Measurements from ENCODE around the gene USP50. TPM values are rescaled to one million over a fixed set of nuclear protein-coding genes. Genes with fewer than 3 reads are reported as not detected.
"Not testable (repeated sequence)": the region's sequence is repeated elsewhere in the genome, so short reads cannot be mapped to it uniquely, and the experiment has no call there.

USP50 gene
- 0.24 and 0.42 TPM in 2 replicates for total RNA-seq

DNA sequence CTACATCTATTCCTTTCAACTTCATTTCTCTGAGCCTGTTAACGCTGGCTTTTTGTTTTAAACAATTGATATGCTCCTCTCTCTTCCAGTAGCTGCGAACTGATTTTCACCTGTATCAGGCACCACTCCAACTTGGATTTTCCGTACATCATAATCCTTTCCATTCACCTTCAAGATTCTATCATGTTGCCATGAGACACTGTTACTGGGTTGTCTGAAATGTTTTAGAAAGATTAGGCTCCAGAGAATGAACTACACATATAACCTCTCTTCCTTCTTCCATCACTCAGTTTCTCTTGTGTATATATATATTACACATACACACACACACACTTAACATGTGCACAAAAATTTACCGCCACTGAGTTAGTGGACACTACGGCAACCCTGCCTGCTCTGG is at the start of gene USP50:
Gene USP50, minus strand, starts transcription at position 101 of the 400 bp plus-strand sequence. CDS start 141 bp downstream, outside the sequence.
- H3K4me1 Mint-ChIP-seq: no peaks in the 10 kb centered on the region
- no peak within 1 kb of the TSS for H3K27ac Mint-ChIP-seq
- intact Hi-C loops (cut with micrococcal nuclease): no loop called here
- no peak for DNase-seq
- no peak within 1 kb of the TSS for H3K4me3 Mint-ChIP-seq
- H3K9me3 Mint-ChIP-seq: no peaks in the 10 kb centered on the region
- H3K36me3 Mint-ChIP-seq (ENCODE audit: low read depth): no peaks in the 10 kb centered on the region
- H3K27me3 Mint-ChIP-seq: peaks cover 5% of the 10 kb centered on the region

DNA sequence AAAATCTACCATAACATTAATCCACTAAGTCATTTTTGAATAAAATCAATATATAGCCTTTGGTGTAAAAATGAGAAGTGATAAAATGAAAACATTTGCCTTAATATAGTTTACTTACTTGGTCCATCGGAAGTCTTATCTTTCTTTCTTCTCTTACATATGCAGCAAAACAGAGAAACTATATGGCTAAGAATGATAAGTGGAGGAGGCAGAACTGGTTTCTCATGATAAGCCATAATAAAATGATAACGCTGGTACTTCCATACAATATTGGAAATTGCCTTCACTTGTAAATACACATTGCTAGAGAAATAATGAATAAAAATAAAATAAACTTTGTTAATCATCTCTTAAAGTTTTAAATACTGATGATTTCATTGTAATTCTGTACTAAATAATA is 47.8 kb upstream of the USP50 start:
- peaks cover 44% of the 10 kb centered on the region for H3K36me3 Mint-ChIP-seq (ENCODE audit: low read depth)
- no peak overlapping the region for H3K4me3 Mint-ChIP-seq
- H3K27ac Mint-ChIP-seq: no peak overlapping the region
- H3K9me3 Mint-ChIP-seq: no peaks in the 10 kb centered on the region
- no peaks in the 10 kb centered on the region for H3K27me3 Mint-ChIP-seq
- DNase-seq: no peak
- H3K4me1 Mint-ChIP-seq: peaks cover 2% of the 10 kb centered on the region
- intact Hi-C loops (cut with micrococcal nuclease): no loop called here

DNA sequence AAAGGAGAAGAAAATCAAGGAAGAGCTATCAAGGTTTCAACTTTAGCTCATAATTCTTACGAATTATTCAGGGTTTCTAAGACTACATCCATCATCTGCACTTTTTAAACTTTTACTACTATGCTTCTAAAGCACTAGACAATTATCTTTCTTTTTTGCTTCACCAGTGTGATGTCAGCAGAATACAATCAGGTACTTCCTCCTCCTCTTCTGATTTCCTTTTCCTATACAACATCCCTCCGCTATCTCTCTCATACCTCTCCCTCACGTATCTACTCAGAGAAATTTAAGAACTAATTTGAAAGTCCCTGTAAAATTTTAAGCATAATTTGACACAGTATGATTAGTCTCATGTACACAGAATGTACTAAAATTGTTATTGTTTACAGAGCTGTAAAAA is 47.3 kb upstream of the USP50 start:
- H3K36me3 Mint-ChIP-seq (ENCODE audit: low read depth): peaks cover 44% of the 10 kb centered on the region
- DNase-seq: no peak
- no peaks in the 10 kb centered on the region for H3K27me3 Mint-ChIP-seq
- H3K4me3 Mint-ChIP-seq: no peak overlapping the region
- H3K9me3 Mint-ChIP-seq: no peaks in the 10 kb centered on the region
- H3K4me1 Mint-ChIP-seq: peaks cover 2% of the 10 kb centered on the region
- intact Hi-C loops (cut with micrococcal nuclease): no loop called here
- H3K27ac Mint-ChIP-seq: peak overlapping the region; percentile 39

DNA sequence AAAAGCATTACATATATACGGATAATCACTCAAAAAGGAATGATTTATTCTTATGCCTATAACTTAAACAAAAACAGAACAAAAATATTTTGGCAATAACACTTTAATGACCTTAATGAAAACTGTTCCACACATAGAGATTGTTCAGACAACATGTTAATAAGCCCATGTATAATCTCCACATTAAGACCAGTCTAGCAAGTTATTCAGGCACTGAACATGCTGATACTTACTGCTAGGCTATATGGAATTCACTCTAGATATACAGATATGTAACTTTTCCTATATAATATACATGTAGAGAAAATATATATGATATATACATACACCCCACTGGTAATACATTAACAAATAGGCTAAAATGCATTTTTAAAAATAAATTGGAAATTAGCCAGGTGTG is 43.8 kb upstream of the USP50 start:
- Mint-ChIP-seq H3K27me3 (no peaks in the 10 kb centered on the region), H3K36me3 (ENCODE audit: low read depth) (peaks cover 43% of the 10 kb centered on the region), H3K4me3 (no peak overlapping the region), H3K27ac (no peak overlapping the region), H3K9me3 (no peaks in the 10 kb centered on the region), H3K4me1 (peaks cover 2% of the 10 kb centered on the region)
- DNase-seq: no peak
- intact Hi-C loops (cut with micrococcal nuclease): no loop called here

DNA sequence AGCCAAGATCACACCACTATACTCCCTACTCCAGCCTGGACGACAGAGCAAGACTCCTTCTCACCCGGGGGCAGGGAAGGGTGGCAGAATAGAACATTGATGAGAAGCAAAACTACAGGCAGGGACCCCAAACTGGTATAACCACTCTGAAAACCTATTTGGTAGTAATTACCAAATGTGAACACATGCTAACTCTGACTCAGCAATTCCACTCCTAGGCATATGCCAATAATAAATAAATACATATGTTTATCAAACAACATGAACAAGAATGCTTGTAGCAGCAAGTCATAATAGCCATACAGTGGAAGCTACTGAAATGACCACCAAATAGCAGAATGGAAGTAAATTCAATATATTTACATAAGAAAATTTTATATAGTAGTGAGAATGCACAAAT is 31.0 kb upstream of the USP50 start:
- intact Hi-C loops (cut with micrococcal nuclease): no loop called here
- no peak for DNase-seq
- Mint-ChIP-seq H3K9me3 (no peaks in the 10 kb centered on the region), H3K36me3 (ENCODE audit: low read depth) (peaks cover 54% of the 10 kb centered on the region), H3K27me3 (no peaks in the 10 kb centered on the region), H3K4me1 (peaks cover 2% of the 10 kb centered on the region), H3K4me3 (no peak overlapping the region), H3K27ac (no peak overlapping the region)

DNA sequence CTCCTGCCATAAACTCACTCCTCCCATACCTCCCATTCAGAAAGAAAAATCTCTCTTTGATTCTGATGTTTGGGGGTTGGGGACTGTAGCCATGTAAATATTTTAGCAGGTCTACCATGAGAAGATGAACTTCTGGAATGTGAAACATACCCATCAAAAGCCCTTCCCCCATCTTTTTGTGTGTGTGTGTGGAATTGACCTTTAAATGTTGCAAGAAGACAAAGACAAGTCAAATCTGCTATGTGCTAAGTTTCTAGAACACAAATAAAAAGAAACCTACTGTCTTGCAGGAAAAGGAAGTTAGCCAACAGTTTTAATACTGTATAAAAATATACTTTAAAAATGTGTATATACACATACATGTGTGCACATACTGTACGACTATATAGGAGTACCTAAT is 29.7 kb upstream of the USP50 start:
- H3K4me1 Mint-ChIP-seq: peaks cover 2% of the 10 kb centered on the region
- no peak overlapping the region for H3K4me3 Mint-ChIP-seq
- no peaks in the 10 kb centered on the region for H3K9me3 Mint-ChIP-seq
- intact Hi-C loops (cut with micrococcal nuclease): no loop called here
- no peak for DNase-seq
- peaks cover 53% of the 10 kb centered on the region for H3K36me3 Mint-ChIP-seq (ENCODE audit: low read depth)
- no peaks in the 10 kb centered on the region for H3K27me3 Mint-ChIP-seq
- no peak overlapping the region for H3K27ac Mint-ChIP-seq

DNA sequence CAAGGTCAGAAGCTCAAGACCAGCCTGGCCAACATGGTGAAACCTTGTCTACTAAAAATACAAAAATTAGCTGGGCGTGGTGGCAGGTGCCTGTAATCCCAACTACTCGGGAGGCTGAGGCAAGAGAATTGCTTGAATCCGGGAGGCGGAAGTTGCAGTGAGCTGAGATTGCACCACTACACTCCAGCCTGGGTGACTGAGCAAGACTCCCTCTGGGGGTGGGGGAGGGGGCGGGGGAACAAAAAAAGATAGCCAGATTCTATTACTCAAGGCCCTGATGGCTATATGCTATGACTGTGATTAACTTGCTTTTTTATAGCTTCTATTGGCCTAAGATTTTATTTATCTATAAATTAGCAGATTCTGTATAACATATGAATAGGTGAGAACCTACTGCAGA is 27.4 kb upstream of the USP50 start:
- H3K4me1 Mint-ChIP-seq; DNase-seq; H3K27ac Mint-ChIP-seq; H3K27me3 Mint-ChIP-seq; H3K4me3 Mint-ChIP-seq; H3K9me3 Mint-ChIP-seq; intact Hi-C loops (cut with micrococcal nuclease): not testable (repeated sequence)
- H3K36me3 Mint-ChIP-seq (ENCODE audit: low read depth): peaks cover 56% of the 10 kb centered on the region

DNA sequence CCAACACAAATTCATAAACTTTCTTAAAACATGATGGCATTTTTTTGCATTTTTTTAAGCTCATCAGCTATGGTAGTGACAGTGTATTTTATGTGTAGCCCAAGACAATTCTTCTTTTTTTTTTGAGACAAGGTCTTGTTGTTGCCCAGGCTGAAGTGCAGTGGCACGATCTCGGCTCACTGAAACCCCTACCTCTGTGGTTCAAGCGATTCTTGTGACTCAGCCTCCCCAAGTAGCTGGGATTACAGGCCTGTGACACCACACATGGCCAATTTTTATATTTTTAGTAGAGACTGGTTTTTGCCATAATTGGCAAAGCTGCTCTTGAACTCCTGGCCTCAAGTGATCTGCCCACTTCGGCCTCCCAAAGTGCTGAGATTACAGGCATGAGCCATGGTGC is 17.3 kb upstream of the USP50 start:
- intact Hi-C loops (cut with micrococcal nuclease): loop anchor here (5.0 to 10.0 kb wide), 4 partner anchors 76 to 344 kb away; partner anchors contain the start of gene AP4E1
- DNase-seq: no peak
- Mint-ChIP-seq H3K9me3 (peaks cover 3% of the 10 kb centered on the region), H3K36me3 (ENCODE audit: low read depth) (peaks cover 49% of the 10 kb centered on the region), H3K27me3 (no peaks in the 10 kb centered on the region), H3K27ac (peak overlapping the region; percentile 87), H3K4me1 (peaks cover 13% of the 10 kb centered on the region), H3K4me3 (no peak overlapping the region)

DNA sequence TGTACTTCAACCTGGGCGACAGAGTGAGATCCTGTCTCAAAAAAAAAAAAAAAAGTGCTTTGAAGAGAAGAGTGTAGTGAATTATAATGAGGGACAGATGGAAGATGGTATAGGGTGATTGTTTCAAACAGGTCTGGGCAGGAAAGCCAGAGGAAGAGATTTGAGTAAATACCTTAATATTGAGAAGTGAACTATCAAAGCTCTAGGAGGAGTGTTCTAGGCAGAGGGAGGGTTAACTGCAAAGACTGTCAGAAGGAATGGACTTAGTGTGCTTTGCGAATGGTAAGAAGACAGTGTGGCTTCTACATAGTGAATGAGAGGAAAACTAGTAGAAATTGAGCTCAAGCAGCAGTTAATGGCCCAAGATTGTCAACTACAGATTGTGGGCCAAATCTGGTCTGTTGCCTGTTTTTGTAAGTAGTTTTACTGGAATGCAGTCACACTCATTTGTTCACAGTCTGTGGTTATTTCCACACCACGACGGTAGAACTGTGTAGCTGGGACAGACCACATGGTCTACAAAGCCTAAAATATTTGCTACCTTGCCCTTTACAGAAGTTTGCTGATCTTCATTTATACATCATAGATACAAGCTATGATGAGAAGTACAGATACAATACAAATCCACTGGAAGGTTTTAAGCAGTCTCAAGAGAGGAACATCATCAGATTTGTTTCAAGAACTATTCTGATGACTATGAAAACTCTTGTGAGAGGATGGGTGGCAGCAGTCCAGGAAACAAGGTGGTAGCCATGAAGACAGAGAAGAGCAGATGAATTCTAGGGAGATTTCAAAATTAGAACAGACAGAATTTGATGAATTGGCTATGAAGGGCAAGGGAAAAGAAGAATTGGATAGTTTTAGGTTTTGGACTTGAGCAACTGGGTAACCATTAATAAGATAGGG is 16.5 kb upstream of the USP50 start:
- no peaks in the 10 kb centered on the region for H3K27me3 Mint-ChIP-seq
- intact Hi-C loops (cut with micrococcal nuclease): loop anchor here (5.0 to 10.0 kb wide), 4 partner anchors 76 to 344 kb away; partner anchors contain the start of gene AP4E1
- peak overlapping the region; percentile 29 for H3K4me3 Mint-ChIP-seq
- H3K4me1 Mint-ChIP-seq: peaks cover 13% of the 10 kb centered on the region
- DNase-seq: peak; percentile 76
- peaks cover 44% of the 10 kb centered on the region for H3K36me3 Mint-ChIP-seq (ENCODE audit: low read depth)
- peak overlapping the region; percentile 87 for H3K27ac Mint-ChIP-seq
- peaks cover 3% of the 10 kb centered on the region for H3K9me3 Mint-ChIP-seq

DNA sequence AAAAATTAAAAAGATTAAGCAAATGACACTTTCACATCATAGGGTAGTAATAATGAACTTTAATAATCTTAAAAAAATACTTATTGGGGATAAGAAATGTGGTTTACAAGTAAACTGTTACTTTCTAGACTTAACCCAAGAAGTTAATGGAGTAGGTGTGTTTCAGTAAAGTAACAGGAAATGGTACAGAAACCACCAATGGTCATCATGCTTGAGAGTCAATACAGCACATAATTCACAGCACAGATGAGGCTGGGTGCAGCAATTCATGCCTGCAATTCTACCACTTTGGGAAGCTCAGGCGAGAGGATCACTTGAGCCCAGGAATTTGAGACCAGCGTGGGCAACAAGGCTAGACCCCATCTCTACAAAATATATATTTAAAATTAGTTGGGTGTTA is 11.5 kb upstream of the USP50 start:
- H3K4me3 Mint-ChIP-seq: no peak overlapping the region
- intact Hi-C loops (cut with micrococcal nuclease): no loop called here
- H3K27ac Mint-ChIP-seq: peak overlapping the region; percentile 79
- peaks cover 2% of the 10 kb centered on the region for H3K9me3 Mint-ChIP-seq
- H3K27me3 Mint-ChIP-seq: no peaks in the 10 kb centered on the region
- no peak for DNase-seq
- H3K36me3 Mint-ChIP-seq (ENCODE audit: low read depth): peaks cover 35% of the 10 kb centered on the region
- H3K4me1 Mint-ChIP-seq: peaks cover 20% of the 10 kb centered on the region

DNA sequence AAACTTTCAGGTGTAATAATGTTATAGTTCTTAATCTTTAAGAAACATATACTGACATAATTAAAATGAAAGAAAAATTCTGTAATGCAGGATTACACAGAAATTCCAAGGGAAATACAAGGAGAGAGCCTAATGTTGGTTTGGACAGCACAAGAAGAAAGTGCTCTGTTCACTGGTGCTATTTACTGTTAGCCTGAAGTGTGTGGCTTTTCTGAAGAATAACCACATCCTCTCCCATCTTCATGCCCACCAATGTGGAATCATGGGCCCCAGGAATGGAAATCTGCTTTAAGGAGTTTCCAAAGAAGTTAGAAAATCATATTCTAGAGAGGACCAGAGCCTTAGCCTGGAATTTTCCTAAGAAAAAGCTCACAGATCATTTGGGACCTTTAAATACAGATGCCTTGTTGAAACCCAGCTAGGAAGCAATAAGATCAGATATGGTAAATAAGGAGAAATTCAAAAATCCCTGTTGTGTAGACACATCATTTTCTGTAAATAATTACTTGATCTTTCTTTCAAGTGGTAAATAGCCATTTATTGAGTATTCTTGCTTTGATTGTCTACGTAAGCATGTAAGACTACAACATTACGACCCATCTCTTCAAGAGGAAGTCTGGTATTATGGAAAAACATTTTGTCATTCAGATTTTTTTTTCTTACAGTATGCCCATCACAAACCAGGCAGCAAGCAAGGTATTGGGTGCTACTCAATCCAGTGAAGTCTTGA is 10.3 kb upstream of the USP50 start:
- no peak for DNase-seq
- peaks cover 2% of the 10 kb centered on the region for H3K9me3 Mint-ChIP-seq
- intact Hi-C loops (cut with micrococcal nuclease): no loop called here
- H3K36me3 Mint-ChIP-seq (ENCODE audit: low read depth): peaks cover 27% of the 10 kb centered on the region
- H3K27ac Mint-ChIP-seq: peak overlapping the region; percentile 73
- no peaks in the 10 kb centered on the region for H3K27me3 Mint-ChIP-seq
- H3K4me1 Mint-ChIP-seq: peaks cover 15% of the 10 kb centered on the region
- peak overlapping the region; percentile 51 for H3K4me3 Mint-ChIP-seq

DNA sequence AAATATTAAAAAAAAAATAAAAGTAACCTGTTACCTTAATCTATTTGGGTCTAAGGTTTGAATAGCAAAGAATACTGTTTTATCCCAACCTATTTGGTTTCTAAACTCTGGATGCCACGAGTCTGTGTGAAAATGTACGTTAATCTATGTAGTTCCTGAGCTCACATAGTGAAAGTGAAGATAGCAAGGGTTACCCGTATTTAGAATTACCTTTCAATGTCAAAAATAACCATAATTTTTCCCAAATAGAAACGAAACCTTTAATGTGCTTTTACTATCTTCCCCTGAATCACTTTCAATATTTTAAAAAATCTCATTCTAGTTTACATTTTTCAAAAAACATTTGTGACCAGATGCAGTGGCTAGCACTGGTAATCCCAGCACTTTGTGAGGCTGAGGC is 5.8 kb upstream of the USP50 start:
- no peak overlapping the region for H3K27ac Mint-ChIP-seq
- no peaks in the 10 kb centered on the region for H3K27me3 Mint-ChIP-seq
- no peak overlapping the region for H3K4me3 Mint-ChIP-seq
- peaks cover 2% of the 10 kb centered on the region for H3K9me3 Mint-ChIP-seq
- intact Hi-C loops (cut with micrococcal nuclease): no loop called here
- peaks cover 13% of the 10 kb centered on the region for H3K36me3 Mint-ChIP-seq (ENCODE audit: low read depth)
- no peak for DNase-seq
- peaks cover 9% of the 10 kb centered on the region for H3K4me1 Mint-ChIP-seq

DNA sequence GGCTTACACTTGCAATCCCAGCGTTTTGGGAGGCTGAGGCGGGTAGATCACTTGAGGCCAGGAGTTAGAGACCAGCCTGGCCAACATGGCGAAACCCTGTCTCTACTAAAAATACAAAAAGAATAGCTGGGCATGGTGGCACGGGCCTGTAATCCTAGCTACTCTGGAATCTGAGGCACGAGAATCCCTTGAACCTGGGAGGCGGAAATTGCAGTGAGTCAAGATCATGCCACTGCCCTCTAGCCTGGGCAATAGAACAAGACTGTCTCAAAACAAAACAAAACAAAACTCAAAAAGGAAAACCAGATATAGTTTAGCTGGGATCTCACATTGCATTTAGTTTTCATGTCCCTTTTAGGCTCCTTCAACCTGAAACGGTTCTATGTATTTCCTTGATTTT is 2.9 kb upstream of the USP50 start:
- H3K4me1 Mint-ChIP-seq: no peaks in the 10 kb centered on the region
- no peak overlapping the region for H3K27ac Mint-ChIP-seq
- H3K4me3 Mint-ChIP-seq: no peak overlapping the region
- H3K27me3 Mint-ChIP-seq: peaks cover 5% of the 10 kb centered on the region
- intact Hi-C loops (cut with micrococcal nuclease): no loop called here
- peaks cover 3% of the 10 kb centered on the region for H3K36me3 Mint-ChIP-seq (ENCODE audit: low read depth)
- no peak for DNase-seq
- H3K9me3 Mint-ChIP-seq: no peaks in the 10 kb centered on the region

DNA sequence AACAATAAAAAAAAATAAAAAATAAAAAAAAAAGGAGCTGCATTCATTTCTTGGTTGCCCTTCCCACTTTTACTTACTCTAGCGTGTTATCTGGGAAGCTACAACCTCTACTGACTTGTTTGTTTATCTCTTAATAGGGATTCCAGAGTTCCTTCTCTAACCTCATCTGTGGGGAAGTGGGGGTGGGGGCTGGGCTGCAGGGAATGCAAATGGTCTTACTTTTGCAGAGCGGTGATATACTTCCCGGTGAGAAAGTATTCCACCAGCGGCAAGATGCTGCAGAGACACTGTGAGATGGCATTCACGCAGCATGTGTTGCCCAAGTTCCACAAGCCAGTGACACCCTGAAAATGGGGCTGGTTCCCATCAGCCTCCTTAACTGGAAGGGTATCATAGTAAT is 2.1 kb downstream of the USP50 start:
- intact Hi-C loops (cut with micrococcal nuclease): no loop called here
- peaks cover 10% of the 10 kb centered on the region for H3K27me3 Mint-ChIP-seq
- no peak for DNase-seq

More for the DNA sequence above, 2.1 kb downstream of the USP50 start:
- H3K4me3 Mint-ChIP-seq: no peak overlapping the region
- H3K9me3 Mint-ChIP-seq: no peaks in the 10 kb centered on the region
- no peaks in the 10 kb centered on the region for H3K36me3 Mint-ChIP-seq (ENCODE audit: low read depth)
- H3K27ac Mint-ChIP-seq: no peak overlapping the region
- H3K4me1 Mint-ChIP-seq: no peaks in the 10 kb centered on the region

All from activated CD4-positive, alpha-beta T cell treated with anti-CD3 and anti-CD28 coated beads, Interleukin-2, amount 10 ng/mL, durations not matched to agents 24 days and 14 days (primary cell).